Lower leg skin (tissue), 4 donors: ENCODE data around the gene PRRX2. TPM values are rescaled to one million over a fixed set of nuclear protein-coding genes. Genes with fewer than 3 reads are reported as not detected.

ENCODE experiments used
- DNase-seq, 2 donors: peaks; one replicate each; pipeline ENCODE4 v3.0.0-alpha.2; 2019; ENCODE audit warnings: low spot score in 2 of 2
- H3K4me3 ChIP-seq: fragments of 200-600 bp; sonication (generic); 2 replicates; pipeline ENCODE4 v1.5.1; 2017; ENCODE audit warnings: mild to moderate bottlenecking, low read depth; ENCODE audit not compliant: poor library complexity, severe bottlenecking
- CTCF ChIP-seq, 3 donors: fragments of 450-650 bp; IDR thresholded peaks; one replicate each; pipeline ENCODE4 v1.5.1; 2016; ENCODE audit warnings: antibody characterized with exemption in 3 of 3, mild to moderate bottlenecking in 3 of 3, moderate library complexity in 2 of 3
- POLR2A ChIP-seq, 2 donors: fragments of 450-650 bp; IDR thresholded peaks; one replicate each; pipeline ENCODE4 v1.6.1; 2016 to 2017; ENCODE audit warnings: antibody characterized with exemption in 2 of 2, mild to moderate bottlenecking in 1 of 2, moderate library complexity in 1 of 2
- WGBS, 2 donors: methylation state at CpG; one replicate each; pipeline ENCODE4 v1.1.5; 2018; 5-methylcytosine and 5-hydroxymethylcytosine counted together
- intact Hi-C: fragments of 100-400 bp; cut with DNase I; formaldehyde crosslinking; loops from one replicate; pipeline ENCODE4 v1.15.0; 2023; ENCODE audit warnings: low total_unique reads
- total RNA-seq, 4 donors: library from RNA; depleted of rRNA; stranded (reverse); fragments of >200 nt; gene quantifications; one replicate each; pipeline ENCODE4 v1.1.0, GENCODE V29; 2016

PRRX2 gene
- total RNA-seq, 4 donors from 2014 or later = 10.7 to 24.1 (median 16.6) TPM

- TF ChIP-seq CTCF (IDR thresholded peaks at IDR 0.05) (no peak), POLR2A (IDR thresholded peaks at IDR 0.05) (no peak)
- no peak for DNase-seq
- H3K4me3 ChIP-seq = no peak overlapping the region
- intact Hi-C loops = no loop called here
- 92 to 95% methylated on average over 4 of the region's 4 CpGs for WGBS, 2 donors
These were observed 100.4 kb downstream of the PRRX2 start for GRCh38 chr9:129765764-129766317.

DNA sequence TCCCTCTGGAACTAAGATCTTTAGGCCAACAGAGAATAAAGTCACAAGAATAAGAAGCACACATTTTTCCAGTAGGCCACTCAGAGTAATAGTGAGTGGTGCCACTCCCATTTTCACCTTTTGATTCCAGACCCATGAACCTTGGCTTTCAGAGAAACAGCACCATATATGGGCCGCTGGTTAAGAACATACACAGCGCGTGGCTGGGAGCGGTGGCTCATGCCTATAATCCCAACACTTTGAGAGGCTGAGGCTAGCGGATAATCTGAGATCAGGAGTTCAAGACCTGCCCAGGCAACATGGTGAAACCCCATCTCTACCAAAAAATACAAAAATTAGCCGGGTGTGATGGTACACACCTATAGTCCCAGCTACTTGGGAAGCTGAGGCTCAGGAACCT lies 103.0 kb downstream of the PRRX2 start:
- no peak for DNase-seq
- intact Hi-C loops = no loop called here
- WGBS, 2 donors = 96 to 97% methylated on average over 6 of the region's 6 CpGs
- H3K4me3 ChIP-seq = no peak overlapping the region
- TF ChIP-seq POLR2A (IDR thresholded peaks at IDR 0.05) (no peak), CTCF (IDR thresholded peaks at IDR 0.05) (no peak)

DNA sequence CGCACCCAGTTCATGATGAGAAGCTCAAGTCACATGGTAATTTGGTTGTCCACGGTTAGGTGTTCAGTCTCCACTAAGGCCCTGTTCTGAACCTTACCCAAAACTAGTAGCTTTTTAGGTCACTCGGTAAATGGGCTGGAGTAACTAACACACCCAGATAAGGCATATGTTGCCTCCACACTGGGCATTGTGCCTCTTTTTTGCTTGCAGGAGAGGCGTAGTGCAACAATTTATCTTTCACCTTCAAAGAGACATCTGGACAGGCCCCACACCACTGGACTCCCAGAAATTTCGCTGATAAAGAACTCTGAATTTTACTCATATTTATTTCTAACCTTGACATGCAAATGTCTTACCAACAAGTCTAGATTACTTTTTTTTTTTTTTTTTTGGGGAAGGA lies 104.2 kb downstream of the PRRX2 start:
- 78 to 79% methylated on average over 5 of the region's 5 CpGs for WGBS, 2 donors
- no peak for TF ChIP-seq CTCF (IDR thresholded peaks at IDR 0.05)
- no peak for TF ChIP-seq POLR2A (IDR thresholded peaks at IDR 0.05)
- DNase-seq = no peak
- intact Hi-C loops = loop anchor here (10.0 kb wide), 1 partner anchor 635 kb away; no protein-coding TSS in a partner anchor
- no peak overlapping the region for H3K4me3 ChIP-seq

DNA sequence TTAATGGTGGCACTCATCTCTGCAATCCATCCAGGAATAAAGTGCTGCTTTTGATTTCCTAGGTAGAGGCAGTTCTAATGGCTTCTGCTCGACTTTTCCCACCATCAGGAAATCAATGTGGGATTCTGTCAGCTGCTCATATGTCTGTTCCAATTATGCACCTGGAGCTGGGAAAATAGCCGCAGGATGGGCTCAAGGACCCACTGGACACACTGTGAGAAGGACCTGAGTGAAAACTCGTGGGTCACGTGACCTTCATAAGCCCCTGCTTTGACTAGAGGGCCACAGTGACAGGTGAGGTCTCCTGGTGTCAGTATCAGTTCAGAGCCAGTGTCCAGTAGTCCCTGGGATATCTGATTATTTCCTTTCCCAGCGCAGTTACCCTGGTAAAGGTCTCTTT lies 105.3 kb downstream of the PRRX2 start:
- TF ChIP-seq POLR2A (IDR thresholded peaks at IDR 0.05) = no peak
- TF ChIP-seq CTCF (IDR thresholded peaks at IDR 0.05) = no peak
- no peak for DNase-seq
- H3K4me3 ChIP-seq = no peak overlapping the region
- WGBS, 2 donors = 77 to 85% methylated on average over 5 of the region's 5 CpGs
- intact Hi-C loops = loop anchor here (10.0 kb wide), 1 partner anchor 636 kb away; no protein-coding TSS in a partner anchor

Other genes starting within 250 kb of the PRRX2 start
- not detected for gene C9orf50, start 44.5 kb upstream of the PRRX2 start, total RNA-seq
- 10 to 100 TPM; 19.7 to 31.0 (median 25.7) TPM for gene NTMT1, start 39.5 kb upstream of the PRRX2 start, total RNA-seq
- gene ASB6, start 23.5 kb upstream of the PRRX2 start, total RNA-seq = 10 to 100 TPM; 33.0 to 46.9 (median 40.1) TPM
- gene PTGES, start 87.4 kb downstream of the PRRX2 start, total RNA-seq = 10 to 100 TPM; 14.4 to 28.7 (median 23.2) TPM
- gene TOR1B, start 137.5 kb downstream of the PRRX2 start, total RNA-seq = 10 to 100 TPM; 17.0 to 31.0 (median 22.7) TPM
- 10 to 100 TPM; 26.3 to 44.7 (median 37.7) TPM for gene TOR1A, start 158.5 kb downstream of the PRRX2 start, total RNA-seq
- 100 to 1,000 TPM in 1 of 4 donors, 10 to 100 TPM in 3; 56.3 to 105 (median 61.3) TPM for gene C9orf78, start 169.6 kb downstream of the PRRX2 start, total RNA-seq
- gene USP20, start 169.8 kb downstream of the PRRX2 start, total RNA-seq = 10 to 100 TPM; 20.7 to 39.7 (median 36.1) TPM